ENCODE data around the gene MDH1B. TPM values are rescaled to one million over a fixed set of nuclear protein-coding genes. Genes with fewer than 3 reads are reported as not detected.
A peak's percentile ranks its signal among the peaks of the same experiment; 100 is the strongest.

MDH1B gene
- total and polyA plus RNA-seq, 4 experiments from 2014 or later: 0.17 to 0.44 TPM; not detected in 2

DNA sequence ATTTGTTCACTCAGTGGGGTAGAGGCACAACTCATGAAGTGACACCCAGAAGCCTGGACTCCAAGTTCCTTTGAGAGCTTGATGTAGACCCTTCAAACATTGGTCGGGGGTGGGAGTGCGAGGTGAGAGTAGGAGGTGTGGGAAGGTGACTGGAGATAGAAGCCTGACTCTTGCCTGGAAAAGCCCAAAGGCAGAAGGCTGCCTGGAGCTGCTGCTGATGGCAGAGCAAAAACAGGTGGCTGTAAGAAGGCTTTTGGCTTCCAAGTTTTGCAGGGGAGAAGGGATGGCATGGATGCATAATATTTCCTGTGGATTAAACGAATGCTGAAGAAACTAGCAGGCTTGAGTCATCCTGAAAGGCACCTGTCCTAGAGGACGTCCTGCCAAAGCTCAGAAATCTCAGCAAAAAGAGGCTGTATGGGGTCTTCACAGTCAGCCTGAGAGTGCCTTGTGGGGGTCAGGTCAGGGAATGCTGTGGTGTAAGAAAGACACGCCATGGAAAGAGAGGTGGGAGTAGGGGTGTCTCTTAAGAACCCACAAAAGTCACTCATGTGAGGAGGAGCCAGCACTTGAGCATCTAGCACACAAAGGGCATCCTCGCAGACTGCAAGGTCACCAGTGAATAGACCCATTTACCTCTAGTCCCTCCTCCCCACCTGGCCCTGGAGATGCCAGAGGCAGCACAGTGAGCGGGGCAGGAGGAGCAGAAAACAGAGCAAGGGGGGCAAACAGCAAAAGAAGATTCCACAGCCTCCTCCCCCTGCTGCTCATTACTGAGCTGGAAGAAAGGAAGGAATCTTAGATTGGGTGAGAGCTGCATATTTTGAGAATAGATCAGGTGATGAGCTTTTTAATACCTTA is 37.8 kb upstream of the MDH1B start:
- Mint-ChIP-seq H3K27me3 (no peaks in the 10 kb centered on the region), H3K4me1 (peaks cover 7 to 13% (median 8%) of the 10 kb centered on the region in 4 donors), H3K27ac (peak overlapping the region in 1 of 7 donors; percentile 18), H3K4me3 (no peak overlapping the region), H3K36me3 (no peaks in the 10 kb centered on the region), H3K9me3 (no peaks in the 10 kb centered on the region)
- no peaks in the 10 kb centered on the region for H3K36me3 ChIP-seq (ENCODE audit: insufficient read depth, low read length)
- H3K27me3 ChIP-seq (ENCODE audit: insufficient read depth, low read length): no peaks in the 10 kb centered on the region
- peaks cover 3% of the 10 kb centered on the region for H3K4me1 ChIP-seq (ENCODE audit: insufficient read depth, low read length)
- no peak for DNase-seq
- POLR2A ChIA-PET (ENCODE audit: partially characterized antibody): no interaction called here
- no peaks in the 10 kb centered on the region for H3K9me3 ChIP-seq (ENCODE audit: control insufficient read depth in 1 of 2, low read length in 2 of 2)
- H3K27ac ChIP-seq (ENCODE audit: low read depth, low read length): no peak overlapping the region
- CTCF ChIA-PET (ENCODE audit: partially characterized antibody): interaction anchor here (0.5 to 4.3 kb wide), 5 partner anchors 11 to 674 kb away, joined by 3 to 44 read pairs (median 5); no protein-coding TSS in a partner anchor
- intact Hi-C loops (cut with micrococcal nuclease): no loop called here
- H3K4me3 ChIP-seq (ENCODE audit: low read length in 2 of 2): no peak overlapping the region

DNA sequence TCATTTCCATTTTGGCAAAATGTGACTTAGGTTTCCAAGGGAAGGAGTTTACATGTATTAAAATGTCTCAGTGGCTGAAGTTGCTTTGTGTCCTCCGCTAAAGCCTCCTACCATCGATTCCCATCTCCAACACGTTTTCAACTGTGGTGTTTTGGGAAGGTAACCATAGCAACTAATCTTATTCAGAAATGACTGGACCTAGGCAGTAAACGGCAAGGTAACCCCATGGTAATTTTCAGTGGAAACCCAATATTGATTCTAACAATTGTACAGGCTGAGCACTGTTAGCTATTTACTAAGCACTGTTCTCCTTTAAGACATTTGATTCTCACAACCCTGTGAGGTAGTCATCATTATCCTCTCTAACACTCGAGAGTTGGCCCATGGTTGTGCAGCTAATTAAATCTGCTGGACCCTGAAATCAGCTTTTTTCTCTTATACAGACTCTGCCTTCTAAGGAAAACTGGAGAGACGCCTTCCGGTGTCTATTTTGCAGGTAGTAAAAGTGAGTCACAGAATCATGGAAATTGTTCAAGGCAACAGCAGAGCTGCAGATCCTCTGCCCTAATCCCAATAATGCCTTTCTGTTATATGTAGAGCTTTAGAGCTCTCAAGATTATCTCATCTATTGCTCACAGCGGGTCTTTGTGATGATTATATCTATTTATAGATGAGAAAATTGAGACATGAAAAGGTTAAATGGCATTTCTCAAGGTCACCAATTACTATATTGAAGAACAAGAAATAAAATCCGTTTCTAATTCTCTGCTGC is 36.5 kb upstream of the MDH1B start:
- H3K4me3 Mint-ChIP-seq: peak overlapping the region in 1 of 8 donors; percentile 33
- H3K36me3 Mint-ChIP-seq: peaks cover 0 to under 1% of the 10 kb centered on the region in 2 donors
- CTCF ChIA-PET (ENCODE audit: partially characterized antibody): interaction anchor here (0.8 to 4.3 kb wide), 11 partner anchors 10 to 1239 kb away, joined by 3 to 44 read pairs (median 4); no protein-coding TSS in a partner anchor

DNA sequence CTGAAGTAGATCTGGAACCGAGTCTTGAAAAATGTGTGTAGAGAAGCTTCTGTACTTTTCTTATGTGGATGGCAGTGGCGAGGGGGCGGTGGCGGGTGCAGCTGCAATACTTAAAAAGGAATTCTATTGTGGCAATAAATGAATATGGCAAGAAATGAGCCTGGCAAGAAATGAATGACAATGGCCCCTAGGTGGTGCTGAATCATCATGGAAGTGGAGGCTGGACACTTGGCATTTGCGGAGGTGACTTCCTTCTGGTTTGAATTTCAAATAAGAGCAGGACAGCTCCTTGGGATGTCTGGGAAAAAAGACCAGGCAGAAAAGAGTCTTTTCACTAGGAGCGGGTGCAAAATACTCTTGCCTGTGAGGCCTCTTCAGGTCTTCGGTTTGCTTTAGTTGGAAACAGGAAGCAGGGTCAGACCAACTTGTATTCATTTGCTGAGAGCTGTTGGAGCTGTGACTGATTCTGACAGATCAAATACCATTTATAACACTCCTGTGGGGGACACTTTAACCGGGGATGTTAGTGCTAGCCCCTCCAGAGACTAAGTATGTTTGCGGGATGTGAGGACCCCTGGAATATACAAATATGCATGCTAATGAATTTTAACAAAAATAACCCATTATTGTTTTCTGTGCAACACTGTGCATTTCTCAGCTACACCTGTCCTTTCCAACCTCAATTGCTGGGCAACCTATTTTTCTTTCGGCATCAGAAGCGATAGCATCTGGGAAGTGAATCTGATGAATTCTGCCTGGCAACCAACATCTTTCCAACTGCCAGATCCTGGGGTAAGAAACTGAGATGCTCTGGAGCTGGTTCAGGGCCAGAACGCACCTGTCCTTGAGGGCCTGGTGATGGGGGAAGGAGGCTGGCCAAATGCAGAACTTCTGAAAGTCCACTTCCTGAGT is 35.6 kb upstream of the MDH1B start:
- intact Hi-C loops (cut with micrococcal nuclease): loop anchor here (1.0 to 2.0 kb wide), 3 partner anchors 246 to 1240 kb away; no protein-coding TSS in a partner anchor
- H3K9me3 ChIP-seq (ENCODE audit: control insufficient read depth in 1 of 2, low read length in 2 of 2): no peaks in the 10 kb centered on the region
- ChIA-PET CTCF (ENCODE audit: partially characterized antibody) (interaction anchor here (0.8 to 4.3 kb wide), 14 partner anchors 9 to 1239 kb away, joined by 3 to 44 read pairs (median 4); no protein-coding TSS in a partner anchor), POLR2A (ENCODE audit: partially characterized antibody) (interaction anchor here (0.8 to 1.1 kb wide), 2 partner anchors 36 to 188 kb away, joined by 3 to 5 read pairs; partner anchors contain the start of genes FASTKD2 and MDH1B)
- Mint-ChIP-seq H3K36me3 (peaks cover 0 to 4% of the 10 kb centered on the region in 2 donors), H3K9me3 (no peaks in the 10 kb centered on the region), H3K27ac (peak overlapping the region in 3 of 7 donors; percentile 22 to 67 (median 41)), H3K4me3 (peak overlapping the region; percentile 53 to 72 (median 63)), H3K27me3 (no peaks in the 10 kb centered on the region), H3K4me1 (peaks cover 7 to 15% (median 9%) of the 10 kb centered on the region in 4 donors)
- no peaks in the 10 kb centered on the region for H3K27me3 ChIP-seq (ENCODE audit: insufficient read depth, low read length)
- H3K36me3 ChIP-seq (ENCODE audit: insufficient read depth, low read length): no peaks in the 10 kb centered on the region
- no peak overlapping the region for H3K27ac ChIP-seq (ENCODE audit: low read depth, low read length)
- no peak overlapping the region for H3K4me3 ChIP-seq (ENCODE audit: low read length in 2 of 2)
- DNase-seq: peak in 4 of 5 donors; percentile 37 to 41 (median 39)
- H3K4me1 ChIP-seq (ENCODE audit: insufficient read depth, low read length): peaks cover 3% of the 10 kb centered on the region

More for the DNA sequence above, 36.5 kb upstream of the MDH1B start:
- Mint-ChIP-seq H3K27ac (peak overlapping the region in 1 of 7 donors; percentile 43), H3K4me1 (peaks cover 7 to 15% (median 9%) of the 10 kb centered on the region in 4 donors), H3K9me3 (no peaks in the 10 kb centered on the region), H3K27me3 (no peaks in the 10 kb centered on the region)
- Histone ChIP-seq H3K4me3 (ENCODE audit: low read length in 2 of 2) (no peak overlapping the region), H3K9me3 (ENCODE audit: control insufficient read depth in 1 of 2, low read length in 2 of 2) (no peaks in the 10 kb centered on the region), H3K27ac (ENCODE audit: low read depth, low read length) (no peak overlapping the region), H3K27me3 (ENCODE audit: insufficient read depth, low read length) (no peaks in the 10 kb centered on the region), H3K36me3 (ENCODE audit: insufficient read depth, low read length) (no peaks in the 10 kb centered on the region), H3K4me1 (ENCODE audit: insufficient read depth, low read length) (peaks cover 3% of the 10 kb centered on the region)
- intact Hi-C loops (cut with micrococcal nuclease): loop anchor here (2.0 kb wide), 1 partner anchor 1239 kb away; no protein-coding TSS in a partner anchor
- no peak for DNase-seq
- POLR2A ChIA-PET (ENCODE audit: partially characterized antibody): no interaction called here

DNA sequence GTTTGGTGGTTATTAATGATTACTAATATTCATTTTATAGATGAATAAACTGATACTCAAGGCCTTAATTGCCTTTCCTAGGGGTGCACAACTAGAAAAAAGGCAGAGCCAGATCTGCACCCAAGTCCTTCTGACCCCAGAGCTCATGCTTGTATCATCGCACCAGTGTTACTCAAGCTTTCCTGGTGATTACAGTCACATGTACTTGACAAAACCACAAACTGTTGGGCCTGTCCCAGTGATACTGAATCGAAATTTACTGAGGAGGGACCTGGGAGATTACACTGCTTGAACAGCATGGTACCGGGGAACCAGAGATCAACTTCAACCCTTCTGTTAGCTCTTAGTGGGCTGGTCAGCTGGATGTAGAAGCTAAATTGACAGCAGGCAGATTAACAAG is 34.0 kb upstream of the MDH1B start:
- peaks cover 7 to 15% (median 9%) of the 10 kb centered on the region in 4 donors for H3K4me1 Mint-ChIP-seq
- H3K4me1 ChIP-seq (ENCODE audit: insufficient read depth, low read length): peaks cover 3% of the 10 kb centered on the region
- H3K27ac Mint-ChIP-seq: no peak overlapping the region
- H3K27me3 Mint-ChIP-seq: no peaks in the 10 kb centered on the region
- POLR2A ChIA-PET (ENCODE audit: partially characterized antibody): no interaction called here
- H3K27ac ChIP-seq (ENCODE audit: low read depth, low read length): no peak overlapping the region
- H3K9me3 ChIP-seq (ENCODE audit: control insufficient read depth in 1 of 2, low read length in 2 of 2): no peaks in the 10 kb centered on the region
- H3K27me3 ChIP-seq (ENCODE audit: insufficient read depth, low read length): no peaks in the 10 kb centered on the region
- no peak overlapping the region for H3K4me3 ChIP-seq (ENCODE audit: low read length in 2 of 2)
- peaks cover 0 to 14% of the 10 kb centered on the region in 2 donors for H3K36me3 Mint-ChIP-seq
- H3K36me3 ChIP-seq (ENCODE audit: insufficient read depth, low read length): no peaks in the 10 kb centered on the region
- no peak for DNase-seq
- intact Hi-C loops (cut with micrococcal nuclease): no loop called here
- CTCF ChIA-PET (ENCODE audit: partially characterized antibody): interaction anchor here (1.5 to 4.3 kb wide), 4 partner anchors 17 to 678 kb away, joined by 3 to 44 read pairs (median 20); no protein-coding TSS in a partner anchor
- H3K9me3 Mint-ChIP-seq: no peaks in the 10 kb centered on the region
- H3K4me3 Mint-ChIP-seq: no peak overlapping the region

DNA sequence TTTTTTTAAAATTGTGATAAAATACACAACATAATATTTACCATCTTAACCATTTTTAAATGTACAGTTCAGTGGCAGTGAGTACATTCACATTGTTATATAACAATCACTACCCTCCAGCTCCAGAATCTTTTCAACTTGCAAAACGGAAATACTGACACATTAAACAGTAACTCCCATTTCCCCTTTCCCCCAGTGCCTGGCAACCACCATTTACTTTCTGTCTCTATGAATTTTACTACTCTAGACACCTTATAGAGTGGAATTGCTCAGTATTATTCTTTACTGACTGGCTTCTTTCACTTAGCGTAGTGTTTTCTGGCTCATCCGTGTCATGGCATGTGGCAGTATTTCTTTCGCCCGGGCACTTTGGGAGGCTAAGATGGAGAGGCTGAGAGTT is 32.9 kb upstream of the MDH1B start:
- intact Hi-C loops (cut with micrococcal nuclease): no loop called here
- Mint-ChIP-seq H3K4me1 (peaks cover 7 to 15% (median 9%) of the 10 kb centered on the region in 4 donors), H3K36me3 (peaks cover 3 to 20% of the 10 kb centered on the region in 2 donors), H3K4me3 (peak overlapping the region in 2 of 8 donors; percentile 13 to 15), H3K27ac (peak overlapping the region in 4 of 7 donors; percentile 16 to 39 (median 28)), H3K27me3 (no peaks in the 10 kb centered on the region), H3K9me3 (no peaks in the 10 kb centered on the region)
- no peak for DNase-seq
- H3K36me3 ChIP-seq (ENCODE audit: insufficient read depth, low read length): no peaks in the 10 kb centered on the region
- CTCF ChIA-PET (ENCODE audit: partially characterized antibody): no interaction called here
- POLR2A ChIA-PET (ENCODE audit: partially characterized antibody): no interaction called here
- peaks cover 3% of the 10 kb centered on the region for H3K4me1 ChIP-seq (ENCODE audit: insufficient read depth, low read length)
- H3K9me3 ChIP-seq (ENCODE audit: control insufficient read depth in 1 of 2, low read length in 2 of 2): no peaks in the 10 kb centered on the region
- no peak overlapping the region for H3K27ac ChIP-seq (ENCODE audit: low read depth, low read length)
- no peaks in the 10 kb centered on the region for H3K27me3 ChIP-seq (ENCODE audit: insufficient read depth, low read length)
- no peak overlapping the region for H3K4me3 ChIP-seq (ENCODE audit: low read length in 2 of 2)

DNA sequence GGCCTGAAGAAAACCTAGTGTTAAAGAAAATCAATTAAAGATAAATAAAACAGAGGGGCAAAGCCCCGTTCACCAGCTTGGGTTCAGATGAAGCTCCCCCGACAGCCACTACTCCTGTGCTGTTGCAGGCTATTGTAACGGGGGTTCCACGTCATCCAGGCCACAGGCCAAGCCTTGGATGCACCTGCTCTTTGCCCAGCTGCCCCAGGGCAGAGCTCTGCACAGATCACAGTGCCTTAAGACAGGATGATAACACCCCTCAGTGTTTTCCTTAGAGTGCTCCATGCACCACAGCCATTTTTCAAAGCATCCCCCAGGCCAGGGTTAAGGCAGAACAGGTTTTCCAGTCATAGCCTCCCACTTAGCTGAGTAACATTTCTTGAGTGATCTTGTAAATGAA is 32.2 kb upstream of the MDH1B start:
- Mint-ChIP-seq H3K4me1 (peaks cover 7 to 15% (median 9%) of the 10 kb centered on the region in 4 donors), H3K9me3 (no peaks in the 10 kb centered on the region), H3K4me3 (no peak overlapping the region), H3K27ac (no peak overlapping the region), H3K27me3 (no peaks in the 10 kb centered on the region), H3K36me3 (peaks cover 8 to 25% of the 10 kb centered on the region in 2 donors)
- Histone ChIP-seq H3K9me3 (ENCODE audit: control insufficient read depth in 1 of 2, low read length in 2 of 2) (no peaks in the 10 kb centered on the region), H3K36me3 (ENCODE audit: insufficient read depth, low read length) (peaks cover 3% of the 10 kb centered on the region), H3K27ac (ENCODE audit: low read depth, low read length) (no peak overlapping the region), H3K4me3 (ENCODE audit: low read length in 2 of 2) (no peak overlapping the region), H3K27me3 (ENCODE audit: insufficient read depth, low read length) (no peaks in the 10 kb centered on the region), H3K4me1 (ENCODE audit: insufficient read depth, low read length) (peaks cover 3% of the 10 kb centered on the region)
- intact Hi-C loops (cut with micrococcal nuclease): no loop called here
- POLR2A ChIA-PET (ENCODE audit: partially characterized antibody): no interaction called here
- no peak for DNase-seq
- CTCF ChIA-PET (ENCODE audit: partially characterized antibody): interaction anchor here (0.8 to 1.3 kb wide), 3 partner anchors 18 to 680 kb away, joined by 3 to 5 read pairs (median 3); no protein-coding TSS in a partner anchor

All from CD4-positive, alpha-beta memory T cell (primary cell).